GDM1 (cell line): ENCODE measurements around the gene EGFR.

ENCODE experiments used
- DNase-seq: peaks from one replicate; lab custom pipeline; 2025; lab: John Stamatoyannopoulos, UW

The EGFR gene

GRCh38 chr7:55212838-55213237 lies 194.0 kb downstream of the EGFR start:
- DNase-seq: no peak

- no peak for DNase-seq
Measured at GRCh38 chr7:55214707-55215106, 195.9 kb downstream of the EGFR start.

DNA sequence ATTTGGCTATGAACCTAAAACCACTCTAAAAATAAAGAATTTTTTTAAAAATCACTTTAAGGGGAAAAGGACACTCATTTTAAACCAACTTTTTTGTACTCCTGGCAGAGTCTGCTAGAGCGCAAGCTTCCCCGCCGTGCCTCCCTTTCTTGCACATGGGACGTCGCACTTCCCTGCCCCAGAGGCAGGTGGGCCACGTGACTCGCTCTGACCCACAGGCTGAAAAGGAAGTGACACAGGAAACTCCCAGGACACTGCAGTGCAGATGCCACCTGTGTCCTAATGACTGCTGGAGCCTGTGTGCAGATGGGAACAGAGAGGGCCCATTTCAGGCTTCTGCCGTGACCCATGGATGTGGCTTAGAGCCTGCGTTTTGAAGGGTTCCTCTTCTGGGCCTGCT lies 204.2 kb downstream of the EGFR start:
- no peak for DNase-seq

GRCh38 chr7:55224111-55224510 lies 205.3 kb downstream of the EGFR start:
- DNase-seq: no peak

DNA sequence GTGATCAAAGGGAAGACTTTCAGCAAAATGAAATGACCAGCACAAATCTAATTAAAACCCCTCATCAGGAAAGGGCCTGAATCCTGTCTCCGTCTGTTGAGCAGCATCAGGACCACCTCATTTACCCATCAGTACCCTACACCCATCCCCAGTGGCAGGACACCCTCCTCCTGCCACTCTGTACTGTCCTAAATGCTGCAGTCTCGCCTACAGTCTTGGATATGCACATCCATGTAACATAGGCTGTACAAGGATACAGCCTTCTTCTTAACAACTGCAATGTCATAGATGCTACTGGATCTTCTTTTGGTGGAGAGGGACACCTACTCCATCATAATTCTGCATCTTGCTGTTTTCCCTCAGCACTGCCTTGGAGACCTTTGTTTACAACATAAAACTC lies 206.0 kb downstream of the EGFR start:
- DNase-seq: no peak

DNA sequence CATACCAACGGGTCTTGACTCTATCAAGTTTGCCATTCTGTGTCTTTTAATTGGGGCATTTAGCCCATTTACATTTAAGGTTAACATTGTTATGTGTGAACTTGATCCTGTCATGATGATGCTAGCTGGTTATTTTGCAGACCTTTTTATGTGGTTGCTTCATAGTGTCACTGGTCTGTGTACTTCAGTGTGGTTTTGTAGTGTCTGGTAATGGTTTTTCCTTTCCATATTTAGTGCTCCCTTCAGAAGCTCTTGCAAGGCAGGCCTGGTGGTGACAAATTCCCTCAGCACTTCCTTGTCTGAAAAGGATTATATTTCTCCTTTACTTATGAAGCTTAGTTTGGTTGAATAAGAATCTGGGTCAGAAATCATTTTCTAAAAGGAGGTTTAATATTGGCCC lies 211.2 kb downstream of the EGFR start:
- no peak for DNase-seq

GRCh38 chr7:55231736-55232280 lies 213.0 kb downstream of the EGFR start:
- DNase-seq: no peak

GRCh38 chr7:55233001-55233400 lies 214.2 kb downstream of the EGFR start:
- DNase-seq: no peak

DNA sequence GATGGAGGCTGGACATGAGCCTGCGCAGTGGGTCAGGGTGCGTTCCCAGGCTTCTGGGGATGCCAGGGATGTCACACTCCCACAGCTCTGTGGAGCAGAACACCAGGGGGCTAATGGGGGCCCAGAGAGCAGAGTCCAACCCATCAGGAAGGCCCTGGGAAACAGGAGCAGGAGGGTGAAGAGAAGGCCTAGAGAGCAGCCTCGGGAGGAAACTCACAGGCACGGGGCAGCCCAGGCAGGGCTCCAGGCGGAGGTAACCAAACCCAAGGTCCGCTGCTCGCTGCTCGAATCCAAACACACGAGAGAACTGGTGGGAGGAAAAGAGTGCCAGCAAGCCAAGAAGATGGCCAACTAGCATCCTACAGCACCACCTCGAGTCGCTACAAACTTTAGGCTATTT lies 215.6 kb downstream of the EGFR start:
- DNase-seq: no peak

DNA sequence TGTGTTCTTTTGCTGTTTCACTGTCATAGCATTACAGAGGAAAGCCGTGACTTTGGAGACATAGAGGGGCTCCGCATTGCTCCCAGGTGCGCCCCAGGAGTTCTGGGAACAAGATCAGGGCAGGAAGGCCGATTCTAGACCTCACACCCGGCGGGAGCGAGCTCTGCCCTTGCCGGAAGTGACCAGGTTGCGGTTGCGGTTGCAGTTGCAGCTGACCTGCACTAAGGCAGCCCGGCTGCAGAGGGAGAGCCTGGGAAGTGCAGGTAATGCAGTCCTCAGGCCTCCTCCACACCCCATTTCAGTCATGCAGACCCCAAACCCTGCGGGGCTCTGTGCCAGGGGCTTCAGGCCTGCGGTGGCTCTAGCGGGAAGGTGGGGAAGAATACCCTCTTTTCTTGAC lies 216.3 kb downstream of the EGFR start:
- no peak for DNase-seq

DNA sequence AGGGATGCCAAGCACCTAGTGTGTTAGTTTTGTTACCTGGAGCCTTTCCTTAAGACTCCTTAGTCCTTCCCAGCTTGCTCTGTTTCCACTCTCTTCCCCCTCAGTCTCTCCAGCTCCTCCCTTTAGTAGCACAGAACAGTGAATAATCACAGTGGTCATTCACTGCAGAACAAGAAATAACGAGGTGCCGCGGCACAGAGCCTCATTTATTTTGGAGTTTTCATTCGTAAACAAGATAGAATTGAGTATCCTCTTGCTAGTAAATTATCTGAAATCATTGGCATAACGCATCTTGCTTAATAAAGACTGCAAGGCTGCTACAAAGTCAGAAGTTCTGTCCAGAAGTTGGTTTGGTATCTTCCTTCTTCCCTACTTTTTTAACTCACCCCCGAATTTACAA lies 217.0 kb downstream of the EGFR start:
- DNase-seq: no peak

- no peak for DNase-seq
Measured at GRCh38 chr7:55236476-55236875, 217.7 kb downstream of the EGFR start.

DNA sequence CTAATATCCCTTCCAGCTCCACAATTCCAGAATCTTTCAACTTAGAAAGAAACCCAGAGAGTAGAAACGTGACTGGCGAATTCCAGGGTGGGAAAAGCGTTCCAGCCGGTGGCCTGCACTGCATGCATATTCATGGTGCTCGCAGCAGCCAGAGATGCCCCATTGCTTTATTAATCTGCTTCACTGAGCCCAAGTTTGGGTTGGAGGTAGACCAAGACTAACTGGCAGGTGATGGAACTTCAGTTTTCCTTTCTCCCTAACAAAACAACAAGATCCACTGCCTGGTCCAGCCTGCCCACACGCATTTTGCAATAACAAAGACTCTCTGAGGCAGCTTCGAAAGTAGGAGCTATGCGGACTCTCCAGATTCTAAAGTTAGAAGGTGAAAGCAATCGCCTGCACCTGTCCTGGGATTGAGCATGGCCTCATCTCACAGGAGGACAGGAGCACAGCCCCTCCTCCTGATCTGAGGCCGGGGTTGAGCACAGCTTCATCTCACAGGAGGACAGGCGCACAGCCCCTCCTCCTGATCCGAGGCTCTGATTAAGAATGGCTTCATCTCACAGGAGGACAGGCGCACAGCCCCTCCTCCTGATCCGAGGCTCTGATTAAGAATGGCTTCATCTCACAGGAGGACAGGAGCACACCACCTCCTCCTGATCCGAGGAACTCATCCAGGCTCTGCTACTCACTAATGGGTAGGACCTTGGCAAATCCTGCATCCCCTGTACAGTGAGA lies 218.5 kb downstream of the EGFR start:
- DNase-seq: no peak

- no peak for DNase-seq
Measured at GRCh38 chr7:55239406-55239805, 220.6 kb downstream of the EGFR start.

- no peak for DNase-seq
Measured at GRCh38 chr7:55240418-55241142, 221.8 kb downstream of the EGFR start.

- DNase-seq: no peak
Measured at GRCh38 chr7:55241958-55242357, 223.1 kb downstream of the EGFR start.

DNA sequence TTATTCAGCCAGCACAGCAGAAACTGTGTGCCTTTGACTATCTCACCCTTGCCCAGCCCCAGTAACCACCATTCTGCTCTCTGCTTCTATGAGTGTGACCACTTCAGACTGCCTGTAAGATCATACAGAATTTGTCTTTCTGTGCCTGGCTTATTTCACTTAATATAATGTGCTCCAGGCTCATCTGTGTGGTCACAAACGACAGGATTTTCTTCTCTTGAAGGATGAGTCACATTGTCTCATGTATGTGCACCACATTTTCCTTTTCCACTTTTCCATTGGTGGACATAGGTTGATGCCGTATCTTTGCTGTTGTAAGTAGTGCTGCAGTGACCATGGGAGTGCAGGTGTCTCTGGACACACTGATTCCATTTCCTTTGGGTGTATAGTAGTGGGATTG lies 223.8 kb downstream of the EGFR start:
- DNase-seq: no peak

DNA sequence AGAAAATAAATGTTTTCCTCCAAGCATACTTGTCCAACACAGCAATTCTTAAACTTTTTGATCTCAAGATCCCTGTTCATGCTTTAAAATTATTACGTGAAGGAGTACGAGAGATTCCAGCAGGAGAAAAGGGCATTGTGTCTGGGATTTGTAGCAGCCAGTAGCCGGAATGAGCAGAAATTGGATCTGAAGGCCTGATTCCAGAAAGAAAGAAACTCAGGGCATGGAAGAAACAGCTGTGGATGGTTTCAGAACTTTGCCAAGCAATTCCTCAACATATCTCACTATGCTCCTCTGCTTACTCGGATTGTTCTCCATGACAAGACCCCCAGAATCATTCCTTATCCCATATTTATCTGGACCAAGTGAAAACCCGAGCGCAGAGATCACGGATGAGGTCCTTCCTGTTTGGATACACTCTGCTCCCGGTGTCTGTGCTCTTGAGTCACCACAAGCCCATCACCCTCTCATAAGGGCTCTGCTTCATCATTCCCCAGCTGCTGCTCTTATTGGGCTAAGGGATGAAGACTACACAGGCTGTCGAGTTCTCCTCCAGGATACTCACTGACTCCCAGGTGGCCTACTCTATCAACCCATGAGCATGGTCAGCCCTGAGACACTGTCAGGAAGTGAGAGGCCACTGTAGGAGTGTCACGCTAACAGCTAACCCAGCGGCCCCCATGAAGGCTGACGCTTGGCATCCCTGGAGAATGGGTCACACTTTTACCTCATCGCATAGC lies 225.4 kb downstream of the EGFR start:
- DNase-seq: no peak

GRCh38 chr7:55245271-55245723 lies 226.5 kb downstream of the EGFR start:
- DNase-seq: no peak

- no peak for DNase-seq
Measured at GRCh38 chr7:55246171-55246570, 227.4 kb downstream of the EGFR start.

- DNase-seq: no peak
Measured at GRCh38 chr7:55247428-55247827, 228.6 kb downstream of the EGFR start.

GRCh38 chr7:55248526-55248925 lies 229.7 kb downstream of the EGFR start:
- DNase-seq: no peak

DNA sequence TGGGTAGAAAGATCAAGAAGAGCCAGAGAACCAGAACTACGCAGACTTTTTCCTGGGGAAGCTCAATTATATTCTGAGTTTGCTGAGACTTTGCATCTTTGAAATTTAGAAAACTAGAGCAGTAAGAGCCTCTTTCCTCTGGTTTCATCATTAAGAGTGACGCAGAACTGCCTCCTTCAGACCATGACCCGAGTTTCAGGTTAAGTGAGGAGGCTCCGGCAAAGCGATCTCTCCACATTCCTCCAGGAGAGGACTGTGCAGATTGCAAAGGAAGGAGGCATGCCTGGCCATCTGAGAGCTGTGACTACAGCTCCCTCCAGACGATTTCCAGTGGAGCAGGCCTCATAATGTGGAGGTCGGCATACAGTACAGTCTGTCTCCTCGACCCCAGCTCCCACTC lies 230.5 kb downstream of the EGFR start:
- no peak for DNase-seq
